ENCODE measurements around the gene NUP133. TPM values are rescaled to one million over a fixed set of nuclear protein-coding genes. Genes with fewer than 3 reads are reported as not detected.
"Not testable (repeated sequence)": the region's sequence is repeated elsewhere in the genome, so short reads cannot be mapped to it uniquely, and the experiment has no call there.

NUP133 gene
- total RNA-seq, 1 donor from 2014 or later = 32.6 TPM

DNA sequence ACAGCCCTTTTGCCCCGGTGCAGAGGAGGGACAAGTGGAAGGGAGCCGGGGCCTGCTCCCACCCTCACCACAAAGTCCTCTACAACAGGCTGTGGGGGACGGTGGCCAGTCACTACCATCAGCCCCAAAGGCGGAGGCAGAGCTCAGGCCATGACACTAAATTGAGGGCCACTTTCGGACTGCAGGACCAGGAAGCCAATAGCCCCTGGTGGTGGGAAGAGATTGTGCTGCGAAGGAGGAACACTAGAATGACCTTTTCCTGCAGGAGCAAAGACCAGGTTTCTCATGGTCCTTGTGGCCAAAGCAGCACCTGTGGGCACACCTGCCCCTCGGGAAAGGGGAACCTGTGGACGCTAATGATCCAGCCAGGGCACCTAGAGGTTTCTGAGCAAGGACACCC is 104.6 kb downstream of the NUP133 start:
- intact Hi-C loops (cut with DNase I) = no loop called here
- TF ChIP-seq, protein P1, sequence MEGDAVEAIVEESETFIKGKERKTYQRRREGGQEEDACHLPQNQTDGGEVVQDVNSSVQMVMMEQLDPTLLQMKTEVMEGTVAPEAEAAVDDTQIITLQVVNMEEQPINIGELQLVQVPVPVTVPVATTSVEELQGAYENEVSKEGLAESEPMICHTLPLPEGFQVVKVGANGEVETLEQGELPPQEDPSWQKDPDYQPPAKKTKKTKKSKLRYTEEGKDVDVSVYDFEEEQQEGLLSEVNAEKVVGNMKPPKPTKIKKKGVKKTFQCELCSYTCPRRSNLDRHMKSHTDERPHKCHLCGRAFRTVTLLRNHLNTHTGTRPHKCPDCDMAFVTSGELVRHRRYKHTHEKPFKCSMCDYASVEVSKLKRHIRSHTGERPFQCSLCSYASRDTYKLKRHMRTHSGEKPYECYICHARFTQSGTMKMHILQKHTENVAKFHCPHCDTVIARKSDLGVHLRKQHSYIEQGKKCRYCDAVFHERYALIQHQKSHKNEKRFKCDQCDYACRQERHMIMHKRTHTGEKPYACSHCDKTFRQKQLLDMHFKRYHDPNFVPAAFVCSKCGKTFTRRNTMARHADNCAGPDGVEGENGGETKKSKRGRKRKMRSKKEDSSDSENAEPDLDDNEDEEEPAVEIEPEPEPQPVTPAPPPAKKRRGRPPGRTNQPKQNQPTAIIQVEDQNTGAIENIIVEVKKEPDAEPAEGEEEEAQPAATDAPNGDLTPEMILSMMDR (IDR thresholded peaks at IDR 0.05) = no peak
- ATAC-seq (no peak), DNase-seq (no peak)
- Histone ChIP-seq H3K4me1 (peaks cover 11% of the 10 kb centered on the region), H3K9me3 (no peaks in the 10 kb centered on the region), H3K27me3 (ENCODE audit: low read depth) (peaks cover 38% of the 10 kb centered on the region), H3K36me3 (no peaks in the 10 kb centered on the region), H3K4me3 (no peak overlapping the region), H3K27ac (no peak overlapping the region)

DNA sequence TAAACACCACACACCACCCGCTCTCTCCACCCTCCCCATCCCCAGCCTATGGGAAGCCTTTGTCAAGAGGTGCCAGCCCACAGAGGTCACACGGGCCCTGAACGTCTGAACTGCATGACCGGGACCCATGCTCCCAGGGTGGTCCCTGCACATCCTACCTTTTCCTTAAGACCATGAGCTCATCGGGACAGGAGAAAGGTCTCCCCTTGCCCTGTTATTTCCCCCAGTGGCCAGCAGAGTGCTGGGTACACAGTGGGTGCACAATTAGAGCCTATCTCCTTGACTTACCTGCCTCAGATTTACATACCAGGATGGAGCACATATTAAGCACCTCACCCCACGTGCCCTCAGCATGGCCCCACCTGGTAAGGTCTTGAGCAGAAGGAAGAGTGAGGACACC is 105.1 kb downstream of the NUP133 start:
- ATAC-seq = no peak
- DNase-seq = no peak
- TF ChIP-seq, protein P1 (IDR thresholded peaks at IDR 0.05) = no peak
- H3K4me3 ChIP-seq = no peak overlapping the region
- no peaks in the 10 kb centered on the region for H3K36me3 ChIP-seq
- H3K27me3 ChIP-seq (ENCODE audit: low read depth) = peaks cover 32% of the 10 kb centered on the region
- no peak overlapping the region for H3K27ac ChIP-seq
- H3K4me1 ChIP-seq = peaks cover 10% of the 10 kb centered on the region
- no peaks in the 10 kb centered on the region for H3K9me3 ChIP-seq
- intact Hi-C loops (cut with DNase I) = no loop called here

DNA sequence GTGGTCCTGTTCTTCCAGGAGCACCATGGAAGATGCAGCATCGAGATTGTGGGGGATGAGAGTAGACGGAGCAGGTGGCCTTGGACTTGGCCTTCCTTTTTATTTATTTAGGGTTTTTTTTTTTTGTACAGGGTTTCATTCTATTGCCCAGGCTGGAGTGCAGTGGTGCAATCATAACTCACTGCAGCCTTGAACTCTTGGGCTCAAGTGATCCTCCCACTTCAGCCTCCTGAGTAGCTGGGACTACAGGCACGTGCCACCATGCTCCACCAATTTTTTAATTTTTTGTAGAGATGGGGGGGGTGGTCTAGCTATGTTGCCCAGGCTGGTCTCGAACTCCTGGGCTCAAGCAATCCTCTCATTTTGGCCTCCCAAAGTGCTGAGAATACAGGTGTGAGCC is 105.8 kb downstream of the NUP133 start:
- ATAC-seq; DNase-seq; H3K27ac ChIP-seq; H3K4me1 ChIP-seq; H3K36me3 ChIP-seq; H3K9me3 ChIP-seq; intact Hi-C loops (cut with DNase I); H3K4me3 ChIP-seq: not testable (repeated sequence)
- H3K27me3 ChIP-seq (ENCODE audit: low read depth) = peaks cover 25% of the 10 kb centered on the region

GRCh38 chr1:229397762-229398161 is 110.4 kb downstream of the NUP133 start:
- TF ChIP-seq, protein P1 (IDR thresholded peaks at IDR 0.05) = no peak
- Histone ChIP-seq H3K4me3 (no peak overlapping the region), H3K36me3 (no peaks in the 10 kb centered on the region), H3K9me3 (no peaks in the 10 kb centered on the region), H3K27me3 (ENCODE audit: low read depth) (peaks cover 27% of the 10 kb centered on the region), H3K4me1 (no peaks in the 10 kb centered on the region), H3K27ac (no peak overlapping the region)
- ATAC-seq (no peak), DNase-seq (no peak)
- intact Hi-C loops (cut with DNase I) = no loop called here

DNA sequence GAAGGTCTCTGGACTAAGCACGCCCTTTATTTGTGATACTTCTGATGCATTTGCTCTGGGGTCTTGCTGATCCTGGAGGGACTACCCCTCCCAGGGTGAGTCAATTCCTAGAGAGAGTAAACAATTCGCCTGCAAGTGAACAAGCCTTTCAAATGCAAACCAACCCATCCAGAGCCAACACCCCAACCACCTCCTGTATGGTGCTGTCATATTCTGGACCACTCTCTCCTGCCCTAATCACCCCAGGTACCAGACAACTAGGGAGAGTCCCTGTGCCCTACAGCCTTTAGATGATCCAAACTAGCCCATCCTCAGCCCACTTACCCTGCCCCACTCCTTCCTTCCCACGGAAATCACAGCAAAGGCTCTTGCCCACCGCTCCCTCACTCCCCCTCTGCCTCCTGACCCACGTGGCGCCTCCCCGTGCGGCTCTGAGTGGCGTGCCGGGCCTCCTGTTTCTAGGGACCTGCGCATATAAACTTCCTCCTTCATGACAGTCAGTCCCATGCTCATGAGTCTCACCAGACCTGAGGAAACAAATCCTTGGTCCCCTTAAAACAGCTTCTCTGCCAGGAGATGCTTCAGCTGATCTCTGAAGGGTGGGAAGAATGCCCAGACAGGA is 111.4 kb downstream of the NUP133 start:
- peaks cover 27% of the 10 kb centered on the region for H3K27me3 ChIP-seq (ENCODE audit: low read depth)
- no peaks in the 10 kb centered on the region for H3K9me3 ChIP-seq
- DNase-seq (no peak), ATAC-seq (no peak)
- H3K27ac ChIP-seq = no peak overlapping the region
- TF ChIP-seq, protein P1 (IDR thresholded peaks at IDR 0.05) = no peak
- intact Hi-C loops (cut with DNase I) = no loop called here
- H3K4me1 ChIP-seq = no peaks in the 10 kb centered on the region
- no peak overlapping the region for H3K4me3 ChIP-seq
- H3K36me3 ChIP-seq = no peaks in the 10 kb centered on the region

DNA sequence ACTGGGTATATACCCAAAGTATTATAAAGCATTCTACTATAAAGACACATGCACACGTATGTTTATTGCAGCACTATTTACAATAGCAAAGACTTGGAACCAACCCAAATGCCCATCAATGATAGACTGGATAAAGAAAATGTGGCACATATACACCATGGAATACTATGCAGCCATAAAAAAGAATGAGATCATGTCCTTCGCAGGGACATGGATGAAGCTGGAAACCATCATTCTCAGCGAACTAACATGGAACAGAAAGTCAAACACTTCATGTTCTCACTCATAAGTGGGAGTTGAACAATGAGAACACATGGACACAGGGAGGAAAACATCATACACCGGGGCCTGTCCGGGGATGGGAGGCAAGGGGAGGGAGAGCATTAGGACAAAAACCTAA is 113.6 kb downstream of the NUP133 start:
- intact Hi-C loops (cut with DNase I); ATAC-seq; H3K27ac ChIP-seq; H3K4me1 ChIP-seq; H3K36me3 ChIP-seq; H3K9me3 ChIP-seq; H3K4me3 ChIP-seq; DNase-seq: not testable (repeated sequence)
- H3K27me3 ChIP-seq (ENCODE audit: low read depth) = peaks cover 27% of the 10 kb centered on the region
